Endometrial microvascular endothelial cells (primary cell): ENCODE data around the gene PHKA1. TPM values are rescaled to one million over a fixed set of nuclear protein-coding genes. Genes with fewer than 3 reads are reported as not detected.

Experiments
- total RNA-seq: library from RNA; depleted of rRNA; stranded (reverse); fragments of >200 nt; gene quantifications from one replicate; pipeline ENCODE4 v1.2.3, GENCODE V29; 2015; ENCODE audit errors: inconsistent ontology term

PHKA1 gene
- total RNA-seq, 1 donor from 2014 or later: 10.7 TPM

Other genes starting within 250 kb of the PHKA1 start
- 36.2 TPM for gene HDAC8, start 141.5 kb downstream of the PHKA1 start, total RNA-seq
- gene DMRTC1B, start 62.6 kb upstream of the PHKA1 start, total RNA-seq: not detected
- gene FAM236B, start 68.4 kb upstream of the PHKA1 start, total RNA-seq: not detected
- gene FAM236D, start 93.9 kb upstream of the PHKA1 start, total RNA-seq: not detected
- not detected for gene FAM236C, start 198.3 kb upstream of the PHKA1 start, total RNA-seq
- gene FAM236A, start 223.9 kb upstream of the PHKA1 start, total RNA-seq: not detected
- not detected for gene DMRTC1, start 229.5 kb upstream of the PHKA1 start, total RNA-seq